Measurements from ENCODE around the gene IL1RAPL2.
"Not testable (repeated sequence)": the region's sequence is repeated elsewhere in the genome, so short reads cannot be mapped to it uniquely, and the experiment has no call there.

IL1RAPL2 gene

GRCh38 chrX:105658136-105658535 is 1092.1 kb downstream of the IL1RAPL2 start:
- intact Hi-C loops (cut with micrococcal nuclease) = no loop called here
- Mint-ChIP-seq H3K36me3 (ENCODE audit: low read depth) (no peaks in the 10 kb centered on the region), H3K4me1 (ENCODE audit: low read depth) (no peaks in the 10 kb centered on the region), H3K27me3 (no peaks in the 10 kb centered on the region), H3K4me3 (no peak overlapping the region), H3K9me3 (no peaks in the 10 kb centered on the region), H3K27ac (no peak overlapping the region)

GRCh38 chrX:105662248-105662647 is 1096.2 kb downstream of the IL1RAPL2 start:
- intact Hi-C loops (cut with micrococcal nuclease) = no loop called here
- no peak overlapping the region for H3K27ac Mint-ChIP-seq
- H3K36me3 Mint-ChIP-seq (ENCODE audit: low read depth) = no peaks in the 10 kb centered on the region
- H3K9me3 Mint-ChIP-seq = no peaks in the 10 kb centered on the region
- no peak overlapping the region for H3K4me3 Mint-ChIP-seq
- no peaks in the 10 kb centered on the region for H3K27me3 Mint-ChIP-seq
- no peaks in the 10 kb centered on the region for H3K4me1 Mint-ChIP-seq (ENCODE audit: low read depth)

GRCh38 chrX:105664243-105664642 is 1098.2 kb downstream of the IL1RAPL2 start:
- Mint-ChIP-seq H3K4me3 (no peak overlapping the region), H3K9me3 (no peaks in the 10 kb centered on the region), H3K4me1 (ENCODE audit: low read depth) (no peaks in the 10 kb centered on the region), H3K27ac (no peak overlapping the region), H3K36me3 (ENCODE audit: low read depth) (no peaks in the 10 kb centered on the region), H3K27me3 (no peaks in the 10 kb centered on the region)
- intact Hi-C loops (cut with micrococcal nuclease) = no loop called here

GRCh38 chrX:105684288-105684687 is 1118.3 kb downstream of the IL1RAPL2 start:
- H3K4me3 Mint-ChIP-seq; H3K9me3 Mint-ChIP-seq; H3K27me3 Mint-ChIP-seq; H3K4me1 Mint-ChIP-seq (ENCODE audit: low read depth); H3K27ac Mint-ChIP-seq; H3K36me3 Mint-ChIP-seq (ENCODE audit: low read depth); intact Hi-C loops (cut with micrococcal nuclease): not testable (repeated sequence)

- Mint-ChIP-seq H3K27me3 (no peaks in the 10 kb centered on the region), H3K27ac (no peak overlapping the region), H3K36me3 (ENCODE audit: low read depth) (no peaks in the 10 kb centered on the region), H3K4me3 (no peak overlapping the region), H3K9me3 (no peaks in the 10 kb centered on the region), H3K4me1 (ENCODE audit: low read depth) (no peaks in the 10 kb centered on the region)
- intact Hi-C loops (cut with micrococcal nuclease) = no loop called here
Measured at GRCh38 chrX:105694839-105695238, 1128.8 kb downstream of the IL1RAPL2 start.

GRCh38 chrX:105695451-105695850 is 1129.5 kb downstream of the IL1RAPL2 start:
- Mint-ChIP-seq H3K4me1 (ENCODE audit: low read depth) (no peaks in the 10 kb centered on the region), H3K9me3 (no peaks in the 10 kb centered on the region), H3K27ac (no peak overlapping the region), H3K4me3 (no peak overlapping the region), H3K36me3 (ENCODE audit: low read depth) (no peaks in the 10 kb centered on the region), H3K27me3 (no peaks in the 10 kb centered on the region)
- intact Hi-C loops (cut with micrococcal nuclease) = no loop called here

GRCh38 chrX:105696870-105697269 is 1130.9 kb downstream of the IL1RAPL2 start:
- Mint-ChIP-seq H3K4me3 (no peak overlapping the region), H3K9me3 (no peaks in the 10 kb centered on the region), H3K4me1 (ENCODE audit: low read depth) (no peaks in the 10 kb centered on the region), H3K27me3 (no peaks in the 10 kb centered on the region), H3K27ac (no peak overlapping the region), H3K36me3 (ENCODE audit: low read depth) (no peaks in the 10 kb centered on the region)
- intact Hi-C loops (cut with micrococcal nuclease) = no loop called here

- Mint-ChIP-seq H3K9me3 (no peaks in the 10 kb centered on the region), H3K36me3 (ENCODE audit: low read depth) (no peaks in the 10 kb centered on the region), H3K4me3 (no peak overlapping the region), H3K27ac (no peak overlapping the region), H3K27me3 (no peaks in the 10 kb centered on the region), H3K4me1 (ENCODE audit: low read depth) (no peaks in the 10 kb centered on the region)
- intact Hi-C loops (cut with micrococcal nuclease) = no loop called here
Measured at GRCh38 chrX:105697984-105698781, 1132.2 kb downstream of the IL1RAPL2 start.

- no peaks in the 10 kb centered on the region for H3K4me1 Mint-ChIP-seq (ENCODE audit: low read depth)
- H3K27me3 Mint-ChIP-seq = no peaks in the 10 kb centered on the region
- H3K27ac Mint-ChIP-seq = no peak overlapping the region
- H3K36me3 Mint-ChIP-seq (ENCODE audit: low read depth) = no peaks in the 10 kb centered on the region
- intact Hi-C loops (cut with micrococcal nuclease) = no loop called here
- H3K4me3 Mint-ChIP-seq = no peak overlapping the region
- no peaks in the 10 kb centered on the region for H3K9me3 Mint-ChIP-seq
Measured at GRCh38 chrX:105700331-105700730, 1134.3 kb downstream of the IL1RAPL2 start.

GRCh38 chrX:105701310-105702052 is 1135.5 kb downstream of the IL1RAPL2 start:
- Mint-ChIP-seq H3K27ac (no peak overlapping the region), H3K4me3 (no peak overlapping the region), H3K9me3 (no peaks in the 10 kb centered on the region), H3K36me3 (ENCODE audit: low read depth) (no peaks in the 10 kb centered on the region), H3K27me3 (no peaks in the 10 kb centered on the region), H3K4me1 (ENCODE audit: low read depth) (no peaks in the 10 kb centered on the region)
- intact Hi-C loops (cut with micrococcal nuclease) = no loop called here

- Mint-ChIP-seq H3K4me3 (no peak overlapping the region), H3K4me1 (ENCODE audit: low read depth) (no peaks in the 10 kb centered on the region), H3K27me3 (no peaks in the 10 kb centered on the region), H3K27ac (no peak overlapping the region), H3K9me3 (no peaks in the 10 kb centered on the region), H3K36me3 (ENCODE audit: low read depth) (no peaks in the 10 kb centered on the region)
- intact Hi-C loops (cut with micrococcal nuclease) = no loop called here
Measured at GRCh38 chrX:105703876-105704275, 1137.9 kb downstream of the IL1RAPL2 start.

- H3K27me3 Mint-ChIP-seq = no peaks in the 10 kb centered on the region
- no peaks in the 10 kb centered on the region for H3K9me3 Mint-ChIP-seq
- H3K4me3 Mint-ChIP-seq = no peak overlapping the region
- H3K4me1 Mint-ChIP-seq (ENCODE audit: low read depth) = no peaks in the 10 kb centered on the region
- H3K27ac Mint-ChIP-seq = no peak overlapping the region
- no peaks in the 10 kb centered on the region for H3K36me3 Mint-ChIP-seq (ENCODE audit: low read depth)
- intact Hi-C loops (cut with micrococcal nuclease) = no loop called here
Measured at GRCh38 chrX:105706041-105706440, 1140.0 kb downstream of the IL1RAPL2 start.

GRCh38 chrX:105711805-105712204 is 1145.8 kb downstream of the IL1RAPL2 start:
- Mint-ChIP-seq H3K27ac (no peak overlapping the region), H3K4me1 (ENCODE audit: low read depth) (no peaks in the 10 kb centered on the region), H3K27me3 (no peaks in the 10 kb centered on the region), H3K36me3 (ENCODE audit: low read depth) (no peaks in the 10 kb centered on the region), H3K9me3 (peaks cover 6% of the 10 kb centered on the region), H3K4me3 (no peak overlapping the region)
- intact Hi-C loops (cut with micrococcal nuclease) = no loop called here

- no peak overlapping the region for H3K27ac Mint-ChIP-seq
- H3K9me3 Mint-ChIP-seq = peaks cover 6% of the 10 kb centered on the region
- H3K27me3 Mint-ChIP-seq = no peaks in the 10 kb centered on the region
- no peaks in the 10 kb centered on the region for H3K36me3 Mint-ChIP-seq (ENCODE audit: low read depth)
- H3K4me3 Mint-ChIP-seq = no peak overlapping the region
- no peaks in the 10 kb centered on the region for H3K4me1 Mint-ChIP-seq (ENCODE audit: low read depth)
- intact Hi-C loops (cut with micrococcal nuclease) = no loop called here
Measured at GRCh38 chrX:105715746-105716145, 1149.7 kb downstream of the IL1RAPL2 start.

Measured in dendritic cell treated with granulocyte-macrophage colony-stimulating factor and Interleukin-4, amounts not matched to agents 40 ng/mL and 50 ng/mL, for 4 days (primary cell).